DMS53 treated with DMSO at 0.1 percent for 48 hours (cell line): Measurements from ENCODE around the gene UTF1.

ENCODE experiments used
- DNase-seq: peaks from one replicate; lab custom pipeline; 2025; ENCODE audit not compliant: unreplicated experiment; lab: John Stamatoyannopoulos, UW

The UTF1 gene

GRCh38 chr10:133230044-133230361, at the start of gene UTF1:
Gene UTF1 (plus strand): TSS chr10:133230217. CDS start chr10:133230289, 72 bp downstream.
- no peak for DNase-seq

GRCh38 chr10:133180965-133181639, 48.9 kb upstream of the UTF1 start:
- no peak for DNase-seq

- DNase-seq: no peak
These were observed 47.8 kb upstream of the UTF1 start for GRCh38 chr10:133182190-133182589.

- no peak for DNase-seq
These were observed 47.0 kb upstream of the UTF1 start for GRCh38 chr10:133182791-133183645.

- DNase-seq: no peak
These were observed 46.2 kb upstream of the UTF1 start for GRCh38 chr10:133183646-133184378.

- no peak for DNase-seq
These were observed 45.3 kb upstream of the UTF1 start for GRCh38 chr10:133184591-133185244.

- DNase-seq: no peak
These were observed 44.6 kb upstream of the UTF1 start for GRCh38 chr10:133185421-133185820.

GRCh38 chr10:133185916-133186315, 44.1 kb upstream of the UTF1 start:
- DNase-seq: no peak

GRCh38 chr10:133186416-133187090, 43.5 kb upstream of the UTF1 start:
- no peak for DNase-seq

GRCh38 chr10:133187091-133187905, 42.7 kb upstream of the UTF1 start:
- no peak for DNase-seq

GRCh38 chr10:133187906-133188681, 41.9 kb upstream of the UTF1 start:
- no peak for DNase-seq

- DNase-seq: no peak
These were observed 40.8 kb upstream of the UTF1 start for GRCh38 chr10:133189256-133189655.

- no peak for DNase-seq
These were observed 40.3 kb upstream of the UTF1 start for GRCh38 chr10:133189726-133190125.

GRCh38 chr10:133190225-133190624, 39.8 kb upstream of the UTF1 start:
- no peak for DNase-seq

- DNase-seq: no peak
These were observed 38.4 kb upstream of the UTF1 start for GRCh38 chr10:133191651-133192050.

- no peak for DNase-seq
These were observed 35.9 kb upstream of the UTF1 start for GRCh38 chr10:133194151-133194550.

- no peak for DNase-seq
These were observed 34.9 kb upstream of the UTF1 start for GRCh38 chr10:133195096-133195495.

GRCh38 chr10:133195611-133196010, 34.4 kb upstream of the UTF1 start:
- DNase-seq: no peak

GRCh38 chr10:133196221-133196915, 33.6 kb upstream of the UTF1 start:
- DNase-seq: no peak
